Panc1 (cell line): ENCODE data around the gene ZNF540.

ENCODE experiments used
- CTCF ChIP-seq: fragments of 450-650 bp; IDR thresholded peaks from 2 replicates; pipeline ENCODE4 v1.5.1; 2017; ENCODE audit warnings: mild to moderate bottlenecking
- TCF7L2 ChIP-seq: IDR thresholded peaks from 2 replicates; pipeline ENCODE4 v1.6.1; 2011; ENCODE audit warnings: mild to moderate bottlenecking, low read depth, low read length, inconsistent platforms

DNA sequence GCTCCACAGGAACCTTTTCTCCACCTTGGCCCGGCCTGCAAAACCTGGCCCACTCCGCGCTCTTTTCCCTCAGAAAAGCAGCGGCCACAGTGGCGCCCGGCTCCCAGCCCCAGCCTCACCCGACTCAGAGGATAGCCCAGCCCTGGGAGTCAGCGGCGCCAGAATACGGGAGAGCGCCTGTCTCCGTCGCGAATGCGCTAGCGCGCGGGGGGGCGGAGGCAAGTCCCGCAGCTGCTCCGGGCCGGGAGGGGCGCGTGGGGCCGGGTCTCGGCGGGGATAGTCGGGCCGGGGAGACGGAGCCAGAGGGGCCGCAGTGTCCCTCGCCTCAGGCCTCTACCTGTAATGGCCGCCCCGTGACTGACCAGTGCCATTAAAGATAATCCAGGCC is 60.6 kb downstream of the ZNF540 start, which contains the start of gene ZFP30:
- TF ChIP-seq CTCF: no peak
- TF ChIP-seq TCF7L2: no peak
